ENCODE results near the gene PLAC1.
A peak's percentile ranks its signal among the peaks of the same experiment; 100 is the strongest.

Gene PLAC1

DNA sequence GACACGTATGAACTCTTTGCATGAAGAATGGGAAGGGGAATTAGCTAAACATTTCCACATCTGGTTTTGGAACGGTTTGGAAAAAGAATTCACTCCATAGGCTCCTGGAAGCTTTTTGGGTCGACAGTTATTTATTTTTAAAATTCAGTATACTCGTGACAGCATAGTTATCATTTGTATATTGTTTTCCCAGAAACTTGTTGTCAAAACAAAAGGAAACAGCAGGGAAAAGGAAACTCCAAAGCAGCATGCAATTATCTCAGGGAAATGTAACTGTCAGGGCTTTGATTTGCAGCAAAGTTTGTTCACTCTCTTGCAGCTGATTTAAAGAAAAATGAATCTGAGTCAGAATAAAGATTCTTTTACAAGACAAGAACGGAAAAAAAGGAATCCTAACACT lies 86.5 kb downstream of the PLAC1 start:
- H3K9me3 Mint-ChIP-seq, result peaks cover 58% of the 10 kb centered on the region
- DNase-seq, result no peak
- H3K27me3 Mint-ChIP-seq (ENCODE audit: low read depth, poor library complexity), result peaks cover 2% of the 10 kb centered on the region
- peaks cover 53% of the 10 kb centered on the region for H3K4me1 Mint-ChIP-seq
- peak overlapping the region; percentile 31 for H3K4me3 Mint-ChIP-seq
- peak overlapping the region; percentile 13 for H3K27ac Mint-ChIP-seq
- TF ChIP-seq, protein P1, sequence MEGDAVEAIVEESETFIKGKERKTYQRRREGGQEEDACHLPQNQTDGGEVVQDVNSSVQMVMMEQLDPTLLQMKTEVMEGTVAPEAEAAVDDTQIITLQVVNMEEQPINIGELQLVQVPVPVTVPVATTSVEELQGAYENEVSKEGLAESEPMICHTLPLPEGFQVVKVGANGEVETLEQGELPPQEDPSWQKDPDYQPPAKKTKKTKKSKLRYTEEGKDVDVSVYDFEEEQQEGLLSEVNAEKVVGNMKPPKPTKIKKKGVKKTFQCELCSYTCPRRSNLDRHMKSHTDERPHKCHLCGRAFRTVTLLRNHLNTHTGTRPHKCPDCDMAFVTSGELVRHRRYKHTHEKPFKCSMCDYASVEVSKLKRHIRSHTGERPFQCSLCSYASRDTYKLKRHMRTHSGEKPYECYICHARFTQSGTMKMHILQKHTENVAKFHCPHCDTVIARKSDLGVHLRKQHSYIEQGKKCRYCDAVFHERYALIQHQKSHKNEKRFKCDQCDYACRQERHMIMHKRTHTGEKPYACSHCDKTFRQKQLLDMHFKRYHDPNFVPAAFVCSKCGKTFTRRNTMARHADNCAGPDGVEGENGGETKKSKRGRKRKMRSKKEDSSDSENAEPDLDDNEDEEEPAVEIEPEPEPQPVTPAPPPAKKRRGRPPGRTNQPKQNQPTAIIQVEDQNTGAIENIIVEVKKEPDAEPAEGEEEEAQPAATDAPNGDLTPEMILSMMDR (IDR thresholded peaks at IDR 0.05), result no peak
- H3K36me3 Mint-ChIP-seq (ENCODE audit: low read depth), result no peaks in the 10 kb centered on the region

DNA sequence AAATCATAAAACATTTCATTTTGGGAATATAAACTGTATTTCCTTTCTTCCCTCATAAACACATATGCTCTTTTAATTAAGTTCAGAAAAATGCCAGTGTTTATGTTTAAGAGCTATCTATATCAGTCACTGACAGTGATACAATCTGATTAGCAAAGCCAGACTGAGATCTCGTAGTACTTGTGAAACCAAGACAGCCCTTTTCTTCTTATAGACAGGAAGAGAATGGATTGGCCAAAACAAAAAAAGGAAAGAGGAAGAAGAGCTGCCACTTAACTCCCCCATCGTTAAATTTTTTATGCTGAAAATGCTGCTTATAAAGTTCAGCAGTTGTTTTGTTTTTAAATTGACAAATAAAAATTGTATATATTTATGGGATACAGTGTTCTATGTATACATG lies 87.4 kb downstream of the PLAC1 start:
- Mint-ChIP-seq H3K27ac (no peak overlapping the region), H3K4me3 (no peak overlapping the region), H3K4me1 (peaks cover 53% of the 10 kb centered on the region), H3K27me3 (ENCODE audit: low read depth, poor library complexity) (peaks cover 2% of the 10 kb centered on the region), H3K9me3 (peaks cover 57% of the 10 kb centered on the region), H3K36me3 (ENCODE audit: low read depth) (no peaks in the 10 kb centered on the region)
- DNase-seq, result no peak
- TF ChIP-seq, protein P1 (IDR thresholded peaks at IDR 0.05), result no peak

DNA sequence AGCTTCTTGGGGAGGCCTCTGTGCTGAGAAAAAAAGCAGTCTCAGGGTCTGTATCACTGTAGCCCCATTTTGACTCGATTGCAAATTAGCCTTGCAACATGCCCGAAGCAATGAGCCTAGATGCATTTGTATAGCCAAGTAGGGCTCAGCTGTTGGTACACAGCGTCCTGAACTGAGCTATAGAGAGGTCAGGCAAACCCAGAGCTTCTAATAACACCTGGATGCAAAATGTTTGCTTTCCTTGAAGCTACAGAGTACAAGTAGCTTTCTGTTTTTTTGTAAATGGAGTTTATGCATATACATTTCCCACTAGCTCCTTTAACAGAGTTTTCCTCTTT lies 87.8 kb downstream of the PLAC1 start:
- TF ChIP-seq, protein P1 (IDR thresholded peaks at IDR 0.05), result no peak
- Mint-ChIP-seq H3K36me3 (ENCODE audit: low read depth) (peaks cover 1% of the 10 kb centered on the region), H3K27me3 (ENCODE audit: low read depth, poor library complexity) (peaks cover 2% of the 10 kb centered on the region), H3K9me3 (peaks cover 58% of the 10 kb centered on the region), H3K4me1 (peaks cover 53% of the 10 kb centered on the region), H3K27ac (no peak overlapping the region), H3K4me3 (no peak overlapping the region)
- DNase-seq, result no peak

DNA sequence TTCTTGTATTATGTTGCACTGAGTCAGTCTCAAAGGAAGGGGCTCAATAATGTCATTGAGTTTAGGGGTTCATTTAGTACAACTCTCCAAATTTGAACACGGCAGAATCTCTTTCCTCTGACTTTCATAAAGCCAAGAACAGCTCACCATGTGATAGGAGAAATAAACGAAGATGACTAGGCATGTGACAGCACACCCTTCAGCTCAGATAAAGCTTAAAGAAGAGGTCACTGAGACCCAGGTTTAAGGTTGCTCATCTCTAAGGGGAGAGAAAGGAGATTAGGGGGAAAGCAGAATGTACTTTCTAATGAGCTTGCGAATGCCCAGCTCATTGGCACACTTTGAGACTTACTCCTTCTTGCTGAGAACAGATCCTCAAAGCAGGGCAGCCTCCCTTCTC lies 89.0 kb downstream of the PLAC1 start:
- Mint-ChIP-seq H3K27me3 (ENCODE audit: low read depth, poor library complexity) (peaks cover 2% of the 10 kb centered on the region), H3K36me3 (ENCODE audit: low read depth) (peaks cover 5% of the 10 kb centered on the region), H3K4me1 (peaks cover 53% of the 10 kb centered on the region), H3K4me3 (no peak overlapping the region), H3K27ac (no peak overlapping the region), H3K9me3 (peaks cover 53% of the 10 kb centered on the region)
- DNase-seq, result no peak
- TF ChIP-seq, protein P1 (IDR thresholded peaks at IDR 0.05), result no peak

DNA sequence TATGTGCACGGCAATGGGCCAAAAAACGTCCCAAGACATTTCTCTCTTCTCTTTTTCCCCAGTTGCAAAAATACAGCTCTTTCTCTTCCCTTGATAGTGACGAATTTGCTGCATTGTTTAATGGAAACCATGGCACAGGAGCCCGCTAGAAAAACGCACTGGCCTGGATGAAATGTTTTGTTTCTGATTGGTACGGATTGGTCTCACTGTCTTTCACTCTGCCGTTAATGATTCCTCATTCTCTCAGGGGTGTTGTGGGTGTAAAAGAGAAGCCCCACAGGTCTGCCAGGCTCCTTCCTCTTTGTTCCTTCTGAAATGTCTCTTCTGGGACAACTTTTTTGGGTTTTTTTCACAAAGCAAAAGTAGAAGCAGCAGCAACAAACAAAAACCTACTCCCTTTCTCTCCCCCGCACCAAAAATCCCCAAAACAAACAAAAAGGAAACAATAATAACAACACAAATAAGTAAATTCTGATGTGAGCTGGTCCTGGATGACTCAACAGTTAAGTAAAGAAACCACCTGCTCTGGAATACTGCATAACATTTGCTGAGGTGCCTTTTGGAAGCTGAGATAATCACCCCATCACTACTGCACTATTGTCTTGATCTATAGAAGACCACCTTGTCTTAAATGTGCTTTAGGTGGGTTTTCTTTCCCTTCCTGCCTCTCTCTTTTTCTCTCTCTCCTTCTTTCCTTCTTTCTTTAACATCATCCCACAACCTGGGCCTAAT lies 89.8 kb downstream of the PLAC1 start:
- TF ChIP-seq, protein P1 (IDR thresholded peaks at IDR 0.05), result no peak
- Mint-ChIP-seq H3K4me3 (no peak overlapping the region), H3K4me1 (peaks cover 53% of the 10 kb centered on the region), H3K9me3 (peaks cover 47% of the 10 kb centered on the region), H3K36me3 (ENCODE audit: low read depth) (peaks cover 5% of the 10 kb centered on the region), H3K27me3 (ENCODE audit: low read depth, poor library complexity) (peaks cover 2% of the 10 kb centered on the region), H3K27ac (no peak overlapping the region)
- DNase-seq, result no peak

DNA sequence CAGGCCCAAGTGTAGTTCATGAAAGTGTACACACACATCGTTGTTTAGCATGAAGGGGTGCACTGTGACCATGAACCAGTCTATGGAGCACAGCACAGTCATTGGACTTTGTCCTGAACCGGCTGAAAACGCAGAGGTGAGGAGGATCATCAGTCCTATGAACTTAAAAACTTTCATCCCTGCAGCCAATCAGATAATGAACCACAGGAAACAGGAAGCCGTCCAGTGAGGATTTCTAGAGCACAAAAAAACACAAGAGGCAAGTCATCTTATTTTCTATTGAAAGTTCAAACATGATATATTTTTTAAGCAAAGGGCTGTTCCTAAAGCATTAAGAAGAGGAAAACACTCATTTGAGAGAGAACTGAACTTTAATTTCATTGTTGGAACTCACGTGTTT lies 91.8 kb downstream of the PLAC1 start:
- Mint-ChIP-seq H3K36me3 (ENCODE audit: low read depth) (peaks cover 5% of the 10 kb centered on the region), H3K27me3 (ENCODE audit: low read depth, poor library complexity) (peaks cover 2% of the 10 kb centered on the region), H3K9me3 (peaks cover 51% of the 10 kb centered on the region), H3K4me3 (no peak overlapping the region), H3K4me1 (peaks cover 36% of the 10 kb centered on the region), H3K27ac (no peak overlapping the region)
- no peak for DNase-seq
- TF ChIP-seq, protein P1 (IDR thresholded peaks at IDR 0.05), result no peak

All from nephron progenitor cell (in vitro differentiated cells).